Smooth muscle cell (in vitro differentiated cells): Measurements from ENCODE around the gene ANKRD65. TPM values are rescaled to one million over a fixed set of nuclear protein-coding genes. Genes with fewer than 3 reads are reported as not detected.

Experiments
- DNase-seq: peaks from one replicate; lab custom pipeline; 2025; ENCODE audit not compliant: unreplicated experiment; lab: John Stamatoyannopoulos, UW
- H2AFZ ChIP-seq: fragments of 200-600 bp; sonication (generic); 2 replicates; pipeline ENCODE4 v1.6.0; 2016; ENCODE audit warnings: antibody characterized with exemption, low read depth, mild to moderate bottlenecking
- H3F3A ChIP-seq: fragments of 200-600 bp; sonication (generic); 2 replicates; pipeline ENCODE4 v1.6.0; 2017; ENCODE audit warnings: antibody characterized with exemption, low read depth
- H3K27ac ChIP-seq: fragments of 200-600 bp; sonication (generic); 2 replicates; pipeline ENCODE4 v1.5.1; 2016; ENCODE audit warnings: low read depth, mild to moderate bottlenecking
- H3K27me3 ChIP-seq: fragments of 200-600 bp; sonication (generic); 2 replicates; pipeline ENCODE4 v1.6.1; 2016; ENCODE audit warnings: low read depth, mild to moderate bottlenecking
- H3K36me3 ChIP-seq: fragments of 200-600 bp; sonication (generic); 2 replicates; pipeline ENCODE4 v1.5.1; 2016; ENCODE audit warnings: low read depth
- H3K4me1 ChIP-seq: fragments of 200-600 bp; sonication (generic); 2 replicates; pipeline ENCODE4 v1.5.1; 2016; ENCODE audit warnings: low read depth
- H3K4me2 ChIP-seq: fragments of 200-600 bp; sonication (generic); 2 replicates; pipeline ENCODE4 v1.6.0; 2016; ENCODE audit warnings: mild to moderate bottlenecking
- H3K4me3 ChIP-seq: fragments of 200-600 bp; sonication (generic); 2 replicates; pipeline ENCODE4 v1.5.1; 2016; ENCODE audit warnings: mild to moderate bottlenecking
- H3K79me2 ChIP-seq: fragments of 200-600 bp; sonication (generic); 2 replicates; pipeline ENCODE4 v1.6.0; 2016; ENCODE audit warnings: low read depth, mild to moderate bottlenecking
- H3K9ac ChIP-seq: fragments of 200-600 bp; sonication (generic); 2 replicates; pipeline ENCODE4 v1.6.0; 2016; ENCODE audit warnings: low read depth
- H3K9me3 ChIP-seq: fragments of 200-600 bp; sonication (generic); replicated peaks from 2 replicates; pipeline ENCODE4 v1.5.1; 2016; ENCODE audit warnings: low read depth
- H4K20me1 ChIP-seq: fragments of 200-600 bp; sonication (generic); 2 replicates; pipeline ENCODE4 v1.6.0; 2016; ENCODE audit warnings: low read depth
- CTCF ChIP-seq: fragments of 200-600 bp; sonication (generic); IDR thresholded peaks from 2 replicates; pipeline ENCODE4 v1.5.1; 2017; ENCODE audit warnings: borderline replicate concordance, mild to moderate bottlenecking, antibody characterized with exemption; ENCODE audit not compliant: insufficient read depth, poor library complexity, severe bottlenecking
- WGBS: methylation state at CpG from one replicate; pipeline ENCODE4 v1.1.7; 2016; ENCODE audit warnings: low lambda C conversion rate; 5-methylcytosine and 5-hydroxymethylcytosine counted together
- polyA plus RNA-seq: library from polyadenylated mRNA; unstranded; fragments of >200 nt; fragmentation: Nextera tagmentation; extraction: Ambion mirVana; gene quantifications from 2 replicates; pipeline ENCODE4 v1.2.1, GENCODE V29; 2016
- total RNA-seq: library from RNA; depleted of rRNA; stranded (reverse); fragments of >200 nt; gene quantifications from 2 replicates; pipeline ENCODE4 v1.2.3, GENCODE V29; 2014

Gene ANKRD65
- total and polyA plus RNA-seq, 2 experiments from 2014 or later, result 6.1 to 10.1 TPM

GRCh38 chr1:1439546-1440261 is 18.6 kb upstream of the ANKRD65 start:
- H2AFZ ChIP-seq, result no peak overlapping the region
- H4K20me1 ChIP-seq, result peaks cover 26% of the 10 kb centered on the region
- TF ChIP-seq CTCF, result no peak
- no peaks in the 10 kb centered on the region for H3K27me3 ChIP-seq
- DNase-seq, result no peak
- peaks cover 14% of the 10 kb centered on the region for H3K4me1 ChIP-seq
- H3K4me3 ChIP-seq, result no peak overlapping the region
- 97% methylated on average over 25 of the region's 82 CpGs for whole genome bisulfite sequencing
- H3K9me3 ChIP-seq, result no peaks in the 10 kb centered on the region
- no peak overlapping the region for H3K27ac ChIP-seq
- H3F3A ChIP-seq, result peaks cover 6% of the 10 kb centered on the region
- H3K36me3 ChIP-seq, result no peaks in the 10 kb centered on the region
- no peak overlapping the region for H3K4me2 ChIP-seq
- no peak overlapping the region for H3K9ac ChIP-seq
- H3K79me2 ChIP-seq, result peaks cover 16% of the 10 kb centered on the region

- Histone ChIP-seq H3K27me3 (no peaks in the 10 kb centered on the region), H3K4me2 (peak overlapping the region; percentile 97), H3K9me3 (no peaks in the 10 kb centered on the region), H3K4me3 (no peak overlapping the region), H3K27ac (no peak overlapping the region), H3F3A (peaks cover 14% of the 10 kb centered on the region), H4K20me1 (peaks cover 26% of the 10 kb centered on the region), H3K4me1 (peaks cover 23% of the 10 kb centered on the region), H3K36me3 (no peaks in the 10 kb centered on the region), H3K79me2 (peaks cover 16% of the 10 kb centered on the region), H2AFZ (no peak overlapping the region), H3K9ac (no peak overlapping the region)
- DNase-seq, result no peak
- 96% methylated on average over 44 of the region's 45 CpGs for WGBS
- no peak for TF ChIP-seq CTCF
Measured at GRCh38 chr1:1438531-1439381, 17.7 kb upstream of the ANKRD65 start.

- Histone ChIP-seq H3K9ac (no peak overlapping the region), H3K36me3 (no peaks in the 10 kb centered on the region), H3K9me3 (no peaks in the 10 kb centered on the region), H3K4me2 (peak overlapping the region; percentile 97), H3K27ac (no peak overlapping the region), H3K4me1 (peaks cover 31% of the 10 kb centered on the region), H3F3A (peaks cover 14% of the 10 kb centered on the region), H3K27me3 (no peaks in the 10 kb centered on the region), H2AFZ (no peak overlapping the region), H3K4me3 (no peak overlapping the region), H4K20me1 (peaks cover 26% of the 10 kb centered on the region), H3K79me2 (peaks cover 16% of the 10 kb centered on the region)
- no peak for TF ChIP-seq CTCF
- 48% methylated on average over 11 of the region's 11 CpGs for WGBS
- DNase-seq, result no peak
Measured at GRCh38 chr1:1437904-1438376, 16.9 kb upstream of the ANKRD65 start.
